G401.6 (cell line): Measurements from ENCODE around the gene FUT1.
"Not testable (repeated sequence)": the region's sequence is repeated elsewhere in the genome, so short reads cannot be mapped to it uniquely, and the experiment has no call there.

Experiments
- FAIRE-seq: peaks from 2 replicates; lab custom pipeline; 2012; peaks lifted over from hg19 to GRCh38; lab: Jason Lieb, UNC

Gene FUT1

DNA sequence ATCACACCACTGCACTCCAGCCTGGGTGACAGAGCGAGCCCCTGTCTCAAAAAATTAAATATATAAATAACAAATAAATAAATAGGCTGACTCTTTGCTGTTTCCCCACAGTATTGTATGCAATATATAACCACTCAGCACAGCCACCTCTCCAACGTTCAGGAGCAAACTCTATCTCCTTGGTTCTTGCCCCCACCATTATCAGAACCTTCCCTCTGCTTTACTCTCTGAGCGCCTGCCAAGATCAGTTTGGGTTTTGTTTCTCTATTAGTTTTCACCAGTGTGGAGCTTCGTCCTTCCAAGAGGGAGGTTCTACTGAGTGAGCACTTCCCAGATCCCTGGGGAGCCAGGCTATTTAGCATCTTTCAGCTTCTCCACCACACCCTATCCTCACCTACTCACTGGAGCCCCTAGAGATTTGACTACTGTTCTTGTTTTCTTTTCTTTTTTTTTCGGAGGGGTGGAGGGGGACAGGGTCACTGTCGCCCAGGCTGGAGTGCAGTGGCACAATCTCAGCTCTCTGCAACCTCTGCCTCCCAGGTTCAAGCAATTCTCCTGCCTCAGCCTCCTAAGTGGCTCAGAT, 15.8 kb upstream of the FUT1 start:
- FAIRE-seq = not testable (repeated sequence)

DNA sequence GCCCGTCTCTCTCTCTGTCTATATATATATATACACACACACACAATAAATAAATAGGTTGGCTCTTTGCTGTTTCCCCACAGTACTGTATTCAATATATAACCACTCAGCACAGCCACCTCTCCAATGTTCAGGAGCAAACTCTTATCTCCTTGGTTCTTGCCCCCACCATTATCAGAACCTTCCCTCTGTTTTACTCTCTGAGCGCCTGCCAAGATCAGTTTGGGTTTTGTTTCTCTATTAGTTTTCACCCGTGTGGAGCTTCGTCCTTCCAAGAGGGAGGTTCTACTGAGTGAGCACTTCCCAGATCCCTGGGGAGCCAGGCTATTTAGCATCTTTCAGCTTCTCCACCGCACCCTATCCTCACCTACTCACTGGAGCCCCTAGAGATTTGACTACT, 13.4 kb upstream of the FUT1 start:
- FAIRE-seq = not testable (repeated sequence)

DNA sequence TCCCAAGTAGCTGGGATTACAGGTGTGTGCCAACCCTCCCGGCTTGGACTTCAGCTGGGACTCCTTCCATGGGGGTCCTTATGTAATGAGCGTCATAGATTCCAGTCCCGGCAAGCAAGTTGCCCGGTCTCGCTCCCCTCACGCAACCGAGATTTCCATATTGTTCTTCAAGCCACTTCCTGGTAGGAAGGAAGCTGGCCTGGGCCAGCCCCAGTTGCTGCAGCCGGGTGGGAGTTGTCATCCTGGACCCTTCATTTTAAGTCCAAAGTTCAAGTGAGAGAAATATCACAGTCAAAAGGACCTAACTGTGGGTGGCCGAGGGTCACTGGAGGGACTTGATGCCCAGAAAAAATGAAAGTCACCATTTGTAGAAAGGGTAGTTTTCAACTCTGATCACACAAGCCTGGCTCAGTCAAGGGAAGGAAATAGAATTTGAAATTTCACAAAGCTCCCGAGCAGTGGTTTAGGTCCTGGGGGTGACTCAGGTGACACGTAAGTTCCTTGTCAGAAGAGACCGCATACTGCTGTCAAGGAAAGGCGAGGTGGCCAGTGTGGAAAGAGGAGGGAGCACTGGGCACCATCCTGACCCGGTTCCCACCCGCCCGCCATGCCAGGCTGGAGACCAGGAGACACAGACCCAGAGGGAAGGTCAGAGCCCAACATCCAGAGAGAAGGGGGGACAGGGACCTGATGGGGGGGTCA, 8.2 kb upstream of the FUT1 start:
- FAIRE-seq = no peak

DNA sequence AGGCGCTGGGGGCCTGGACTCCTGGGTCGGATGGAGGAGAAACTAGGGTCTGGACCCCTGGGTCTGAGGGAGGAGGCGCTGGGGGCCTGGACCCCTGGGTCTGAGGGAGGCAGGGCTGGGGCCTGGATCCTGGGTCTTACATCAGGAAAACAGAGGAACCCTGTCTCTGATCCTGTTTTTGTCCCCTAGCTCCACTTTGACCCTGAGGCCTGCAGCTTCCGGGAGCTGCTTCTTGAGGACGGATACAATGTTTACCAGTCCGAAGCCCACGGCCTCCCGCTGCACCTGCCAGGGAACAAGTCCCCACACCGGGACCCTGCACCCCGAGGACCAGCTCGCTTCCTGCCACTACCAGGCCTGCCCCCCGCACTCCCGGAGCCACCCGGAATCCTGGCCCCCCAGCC, 5.3 kb upstream of the FUT1 start:
- FAIRE-seq = no peak

DNA sequence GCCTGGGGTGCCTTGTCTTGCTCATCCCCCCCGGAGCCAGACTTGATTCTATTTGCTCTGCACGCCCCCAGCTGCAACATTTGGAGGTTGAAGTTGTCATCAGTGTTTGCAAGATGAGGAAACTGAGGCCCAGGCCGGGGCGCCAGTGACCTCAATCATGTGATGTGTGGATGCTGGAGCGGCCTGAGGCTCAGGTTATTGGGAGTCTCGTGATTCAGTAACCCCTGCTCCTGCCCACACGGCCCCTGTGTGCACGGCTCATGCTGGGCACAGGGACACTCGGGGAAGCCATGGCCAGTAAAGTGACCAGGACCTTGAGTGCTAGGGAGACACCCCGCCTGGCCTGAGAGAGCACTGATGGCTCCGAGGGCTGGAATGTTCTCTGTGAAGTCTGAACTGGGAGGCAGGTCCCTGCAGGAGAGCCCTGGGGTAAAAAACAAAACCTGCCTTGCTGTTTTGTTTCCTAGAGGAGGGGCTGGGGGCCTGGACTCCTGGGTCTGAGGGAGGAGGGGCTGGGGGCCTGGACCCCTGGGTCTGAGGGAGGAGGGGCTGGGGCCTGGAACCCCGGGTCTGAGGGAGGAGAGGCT, 4.7 kb upstream of the FUT1 start:
- FAIRE-seq = no peak

DNA sequence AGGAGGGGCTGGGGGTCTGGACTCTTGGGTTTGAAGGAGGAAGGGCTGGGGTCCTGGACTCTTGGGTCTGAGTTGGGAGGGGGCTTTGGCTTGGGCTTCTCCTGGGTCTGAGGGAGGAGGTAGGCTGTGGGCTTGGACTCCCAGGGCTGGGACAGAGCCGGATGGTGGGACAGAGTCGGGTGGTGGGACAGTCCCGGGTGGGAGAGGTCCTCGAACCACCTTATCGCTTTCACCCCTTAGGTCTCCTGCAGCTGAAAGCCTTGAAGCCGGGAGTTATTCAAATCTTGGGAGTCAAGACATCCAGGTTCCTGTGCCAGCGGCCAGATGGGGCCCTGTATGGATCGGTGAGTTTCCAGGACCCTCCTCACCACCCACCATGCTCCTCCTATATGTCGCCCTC, 4.2 kb upstream of the FUT1 start:
- FAIRE-seq = no peak

DNA sequence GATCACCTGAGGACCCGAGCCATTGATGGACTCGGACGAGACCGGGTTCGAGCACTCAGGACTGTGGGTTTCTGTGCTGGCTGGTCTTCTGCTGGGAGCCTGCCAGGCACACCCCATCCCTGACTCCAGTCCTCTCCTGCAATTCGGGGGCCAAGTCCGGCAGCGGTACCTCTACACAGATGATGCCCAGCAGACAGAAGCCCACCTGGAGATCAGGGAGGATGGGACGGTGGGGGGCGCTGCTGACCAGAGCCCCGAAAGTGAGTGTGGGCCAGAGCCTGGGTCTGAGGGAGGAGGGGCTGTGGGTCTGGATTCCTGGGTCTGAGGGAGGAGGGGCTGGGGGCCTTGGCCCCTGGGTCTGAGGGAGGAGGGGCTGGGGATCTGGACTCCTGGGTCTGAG, 3.8 kb upstream of the FUT1 start:
- no peak for FAIRE-seq

DNA sequence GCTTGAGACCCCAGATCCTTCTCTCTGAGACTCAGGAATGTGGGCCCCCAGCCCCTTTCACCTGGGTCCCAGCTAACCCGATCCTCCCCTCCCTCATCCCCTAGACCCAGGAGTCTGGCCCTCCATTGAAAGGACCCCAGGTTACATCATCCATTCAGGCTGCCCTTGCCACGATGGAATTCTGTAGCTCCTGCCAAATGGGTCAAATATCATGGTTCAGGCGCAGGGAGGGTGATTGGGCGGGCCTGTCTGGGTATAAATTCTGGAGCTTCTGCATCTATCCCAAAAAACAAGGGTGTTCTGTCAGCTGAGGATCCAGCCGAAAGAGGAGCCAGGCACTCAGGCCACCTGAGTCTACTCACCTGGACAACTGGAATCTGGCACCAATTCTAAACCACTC, 3.3 kb upstream of the FUT1 start:
- FAIRE-seq = no peak

DNA sequence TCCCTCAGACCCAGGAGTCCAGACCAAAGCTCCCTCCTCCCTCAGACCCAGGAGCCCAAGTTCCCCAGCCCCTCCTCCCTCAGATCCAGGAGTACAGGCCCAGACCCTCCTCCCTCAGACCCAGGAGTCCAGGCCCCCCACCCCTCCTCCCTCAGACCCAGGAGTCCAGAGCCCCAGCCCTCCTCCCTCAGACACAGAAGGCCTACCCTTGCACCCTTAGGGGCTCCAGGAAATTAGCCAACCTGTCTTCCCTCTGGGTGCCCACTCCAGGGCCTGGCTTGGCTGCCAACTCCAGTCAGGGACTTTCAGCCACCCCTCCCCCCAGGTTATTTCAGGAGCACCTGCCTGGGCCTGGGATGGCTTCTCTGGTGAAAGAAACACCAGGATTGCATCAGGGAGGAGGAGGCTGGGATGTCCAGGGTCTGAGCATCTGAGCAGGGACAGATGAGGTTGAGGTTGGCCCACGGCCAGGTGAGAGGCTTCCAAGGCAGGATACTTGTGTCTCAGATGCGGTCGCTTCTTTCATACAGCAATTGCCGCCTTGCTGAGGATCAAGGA, 2.7 kb upstream of the FUT1 start, which contains the start of gene FGF21:
Gene FGF21, plus strand, starts transcription at position 441 of the 558 bp plus-strand sequence. CDS start 713 bp downstream, outside the sequence.
- FAIRE-seq = no peak

DNA sequence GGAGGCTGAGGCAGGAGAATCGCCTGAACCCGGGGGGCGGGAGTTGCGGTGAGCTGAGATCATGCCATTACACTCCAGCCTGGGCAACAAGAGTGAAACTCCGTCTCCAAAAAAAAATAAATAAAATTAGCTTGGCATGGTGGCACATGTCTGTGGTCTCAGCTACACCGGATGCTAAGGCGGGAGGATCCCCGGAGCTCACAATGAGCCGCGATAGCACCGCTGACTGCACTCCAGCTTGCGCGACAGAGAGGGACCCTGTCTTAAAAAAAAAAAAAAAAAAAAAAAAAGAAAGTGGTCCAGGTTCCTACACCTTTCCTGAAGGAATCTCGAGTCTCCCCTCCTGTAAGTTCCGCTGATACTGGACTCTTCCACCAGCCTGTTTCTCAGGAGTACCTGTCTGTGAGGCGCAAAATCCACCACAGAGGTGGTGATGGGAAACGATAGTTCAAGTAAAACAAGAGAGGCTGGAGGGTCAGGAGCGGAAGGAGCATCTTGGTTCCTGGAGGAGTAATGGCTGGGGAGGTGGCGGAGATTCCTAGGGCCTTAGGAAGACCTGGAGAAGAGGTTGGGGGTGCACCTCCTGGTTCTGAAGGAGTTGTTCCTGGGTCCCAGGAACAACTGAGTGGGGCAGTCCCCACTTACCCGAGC, 471 bp downstream of the FUT1 start:
- FAIRE-seq = no peak

DNA sequence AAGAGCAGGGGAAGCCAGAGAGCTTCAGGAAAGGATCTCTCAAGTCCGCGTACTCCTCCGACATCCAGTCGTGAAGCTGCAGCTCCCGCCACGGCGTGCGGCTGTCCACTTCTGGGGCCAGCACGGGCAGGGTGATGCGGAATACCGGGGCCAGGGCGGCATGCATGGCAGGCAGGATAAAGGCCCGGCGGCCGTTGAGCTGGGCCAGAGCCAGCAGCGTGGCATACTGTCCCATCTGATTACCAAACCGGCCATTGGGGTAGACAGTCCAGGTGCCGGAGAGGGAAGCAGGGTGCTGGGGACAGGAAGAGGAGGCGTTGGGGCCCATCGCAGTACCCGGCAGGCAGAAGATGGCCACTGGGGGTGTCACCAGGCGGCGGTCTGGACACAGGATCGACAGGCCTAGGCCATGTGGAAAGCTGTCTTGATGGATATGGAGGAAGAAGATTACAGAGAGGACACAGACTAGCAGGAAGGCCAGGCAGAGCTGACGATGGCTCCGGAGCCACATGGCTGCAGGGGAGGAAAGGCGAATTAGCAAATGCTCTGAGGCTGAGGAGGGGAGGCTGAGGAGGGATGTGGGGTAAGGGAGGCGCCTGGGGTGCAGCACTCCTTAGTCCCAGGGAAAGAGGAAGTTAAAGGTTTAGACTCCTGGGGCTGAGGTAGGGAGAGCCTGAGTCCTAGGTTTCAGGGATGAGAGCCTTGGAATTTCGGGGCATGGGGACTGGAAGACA, 1.5 kb downstream of the FUT1 start:
- no peak for FAIRE-seq

DNA sequence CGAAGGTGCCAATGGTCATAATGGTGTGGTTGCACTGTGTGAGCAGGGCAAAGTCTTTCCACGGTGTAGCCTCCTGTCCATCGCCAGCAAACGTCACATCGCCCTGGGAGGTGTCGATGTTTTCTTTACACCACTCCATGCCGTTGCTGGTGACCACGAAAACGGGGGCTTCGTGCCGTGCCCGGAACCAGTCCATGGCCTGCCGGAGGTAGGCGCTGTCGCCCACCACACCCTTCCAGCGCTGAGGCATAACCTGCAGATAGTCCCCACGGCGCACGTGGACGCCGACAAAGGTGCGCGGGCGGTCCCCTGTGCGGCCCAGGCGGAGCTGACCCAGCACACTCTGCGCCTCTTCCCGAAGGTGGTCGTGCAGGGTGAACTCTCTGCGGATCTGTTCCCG, 2.1 kb downstream of the FUT1 start:
- no peak for FAIRE-seq

DNA sequence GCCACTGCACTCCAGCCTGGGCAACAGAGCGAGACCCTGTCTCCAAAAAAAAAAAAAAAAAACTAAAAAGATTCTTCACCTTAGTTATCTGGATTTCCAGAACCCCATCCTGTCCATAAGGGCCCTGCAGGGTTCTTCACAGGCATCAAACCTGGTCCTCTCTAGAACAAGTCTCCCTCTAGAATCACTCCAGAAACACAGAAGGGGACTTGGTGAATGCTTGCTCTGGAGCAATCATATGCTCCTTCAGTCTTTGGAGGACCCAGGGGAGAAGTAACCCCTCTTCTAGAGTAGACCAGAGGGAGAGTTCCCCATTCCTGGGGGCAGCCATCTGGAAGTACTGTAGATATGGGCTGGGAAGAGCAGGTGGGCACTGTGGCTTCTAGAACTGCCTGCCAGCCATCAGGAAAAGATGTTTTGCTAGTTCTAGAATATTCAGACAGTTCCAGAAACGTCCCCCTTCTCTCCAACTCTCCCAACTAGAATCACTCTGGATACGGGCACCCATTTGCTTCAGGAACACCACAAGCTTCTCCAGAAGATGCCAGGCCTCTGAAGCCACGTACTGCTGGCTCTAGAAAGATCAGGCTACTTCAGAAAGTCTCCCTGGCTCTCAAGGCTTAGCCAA, 2.8 kb downstream of the FUT1 start:
- FAIRE-seq = no peak

DNA sequence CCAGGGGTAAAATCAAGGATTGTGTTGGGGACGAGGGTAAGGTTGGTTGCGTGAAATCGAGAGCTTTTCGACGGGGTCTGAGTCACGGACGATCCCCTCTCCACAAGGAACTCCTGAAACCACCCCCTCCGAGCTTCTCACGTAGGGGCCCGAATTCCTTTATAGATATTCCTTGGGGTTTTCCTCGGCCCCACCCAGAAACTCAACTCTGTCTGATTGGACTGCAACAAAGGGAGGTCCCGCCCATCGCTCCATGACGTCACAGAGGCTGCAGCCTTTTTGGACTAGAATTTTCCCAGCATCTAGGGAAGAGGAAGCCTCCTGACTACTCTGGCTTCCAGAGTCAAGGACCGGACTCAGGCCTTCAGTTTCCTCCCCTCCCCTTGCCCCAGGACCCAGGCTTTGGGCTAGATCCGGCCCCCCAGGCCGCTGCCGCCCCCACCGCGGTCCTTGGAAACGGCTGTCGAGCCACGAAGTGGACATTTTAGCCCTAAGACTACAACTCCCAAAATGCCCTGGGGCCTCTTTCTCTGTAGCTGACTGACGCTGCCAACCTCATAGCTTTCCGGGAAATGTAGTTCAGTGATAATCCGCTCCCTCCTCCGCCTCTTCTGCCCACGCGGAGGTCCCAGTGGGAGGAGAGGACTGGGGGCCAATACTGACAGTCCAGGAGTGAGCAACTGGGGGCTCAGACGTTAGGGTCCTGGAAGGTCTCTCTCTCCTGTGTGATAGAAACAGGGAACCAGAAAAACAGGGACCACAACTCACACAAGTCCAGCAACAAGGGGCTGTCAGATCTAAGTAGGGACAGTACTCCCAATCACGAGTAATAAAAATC, 5.5 kb downstream of the FUT1 start, which contains the start of gene IZUMO1:
Gene IZUMO1, minus strand, starts transcription at position 172 of the 838 bp plus-strand sequence. CDS start 1,050 bp downstream, outside the sequence.
- FAIRE-seq = peak; percentile 66

DNA sequence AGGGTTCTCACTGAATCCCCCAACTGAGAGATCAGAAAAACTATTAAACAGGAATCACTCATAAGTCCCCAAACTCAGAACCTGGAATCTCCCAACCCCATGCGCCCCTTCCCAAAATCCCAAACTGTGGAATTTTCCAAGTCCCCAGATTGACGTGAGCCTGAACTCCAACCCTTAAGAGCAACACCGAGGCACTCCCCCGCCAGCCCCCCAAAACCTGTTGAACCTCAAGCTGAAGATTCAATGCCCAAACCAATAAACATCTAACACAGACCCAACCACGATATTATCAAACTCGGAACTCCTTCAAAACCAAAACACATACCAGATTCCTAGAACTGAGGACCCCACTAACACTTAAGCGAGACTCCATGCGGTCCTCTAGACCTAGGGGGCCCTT, 6.3 kb downstream of the FUT1 start:
- FAIRE-seq = no peak

DNA sequence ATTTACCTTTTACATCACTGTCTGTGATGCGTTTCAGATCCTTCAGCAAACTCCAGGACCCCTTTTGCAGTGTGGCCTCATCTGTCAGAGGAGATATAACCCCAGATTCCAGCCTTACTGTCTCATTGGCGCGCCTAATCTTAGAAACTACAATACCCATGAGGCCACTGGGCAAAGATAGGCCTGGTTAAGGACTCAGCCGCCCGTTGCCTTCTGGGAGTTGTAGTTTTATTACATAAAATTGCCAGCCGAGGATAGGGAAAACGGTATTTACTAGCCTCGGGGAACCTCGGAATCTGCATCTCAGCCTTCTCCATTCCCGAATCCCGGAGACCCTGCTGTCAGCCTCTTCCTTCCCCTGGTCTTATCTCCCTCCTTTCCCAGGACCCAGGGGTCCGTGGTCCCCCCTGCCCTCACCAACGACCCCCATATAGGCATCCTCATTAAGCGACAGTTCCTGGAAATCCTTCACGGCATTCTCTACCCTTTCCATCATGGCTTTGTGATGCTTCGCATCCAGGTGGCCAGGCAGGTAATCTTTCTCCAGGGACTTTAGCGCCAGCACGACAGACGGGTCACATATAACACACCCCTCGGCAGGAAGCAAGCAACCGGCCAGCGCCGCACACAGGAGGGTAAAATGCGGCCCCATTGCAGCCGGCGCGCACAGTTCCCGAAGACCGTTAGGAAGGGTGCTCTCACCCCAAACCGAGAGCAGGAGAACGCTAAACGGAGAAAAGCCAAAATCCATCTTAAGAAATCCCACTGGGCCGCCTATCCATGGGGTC, 7.0 kb downstream of the FUT1 start:
- FAIRE-seq = peak; percentile 15

DNA sequence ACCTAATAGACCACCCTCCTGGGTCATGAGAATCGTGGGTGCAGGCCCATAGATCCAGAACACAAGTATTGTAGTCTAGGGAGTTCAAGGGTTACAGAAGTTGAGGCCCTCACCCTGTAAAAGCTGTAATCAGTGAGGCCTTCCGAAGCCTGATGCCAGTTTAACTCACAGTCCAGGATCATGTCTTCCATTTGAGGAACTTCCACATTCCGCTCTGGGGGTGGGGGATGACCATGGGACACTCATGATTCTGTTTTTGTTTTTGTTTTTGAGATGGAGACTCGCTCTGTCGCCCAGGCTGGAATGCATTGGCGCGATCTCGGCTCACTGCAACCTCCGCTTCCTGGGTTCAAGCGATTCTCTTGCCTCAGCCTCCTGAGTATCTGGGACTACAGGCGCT, 10.3 kb downstream of the FUT1 start:
- FAIRE-seq = no peak

DNA sequence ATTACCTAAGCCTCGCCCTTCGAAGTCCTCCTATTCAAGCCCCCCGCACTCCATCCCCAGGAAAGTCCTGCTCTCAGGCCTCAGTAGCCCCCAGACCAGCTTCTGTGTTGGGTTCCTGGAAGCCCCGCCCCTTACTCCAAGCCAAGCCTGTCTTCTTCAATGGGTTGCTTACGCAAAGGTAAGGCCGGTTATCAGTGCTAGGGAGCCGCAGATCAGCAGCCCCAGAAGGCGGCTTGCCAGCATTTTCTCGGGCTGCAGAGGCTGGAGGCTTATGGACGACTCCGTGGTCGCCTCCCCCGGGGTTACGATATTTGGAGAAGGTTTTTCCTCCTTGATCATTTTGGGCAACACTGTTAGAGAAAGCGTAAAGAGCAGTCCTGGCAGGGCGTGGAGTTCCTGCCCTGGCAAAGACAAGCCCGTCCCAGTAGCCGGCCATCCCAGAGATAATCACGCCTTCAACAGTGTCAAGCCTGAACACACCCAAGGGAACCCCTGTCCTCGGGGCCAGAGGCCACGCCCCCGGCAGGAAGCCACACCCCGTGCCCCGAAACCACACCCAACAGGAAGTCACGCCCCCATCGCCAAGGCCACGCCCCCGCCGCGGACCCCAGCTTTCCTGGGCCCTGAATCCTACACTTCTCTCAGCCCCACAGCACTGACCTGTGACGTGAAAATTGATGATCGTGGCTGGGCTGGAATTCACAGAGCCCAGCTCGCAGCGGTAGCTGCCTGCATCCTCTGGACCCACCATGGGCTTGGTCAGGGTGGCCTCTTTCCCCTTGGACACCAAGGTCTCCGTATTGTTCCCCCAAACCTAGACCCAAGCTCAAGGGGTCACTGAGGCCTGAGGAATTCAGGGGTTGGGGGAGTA, 11.1 kb downstream of the FUT1 start:
- no peak for FAIRE-seq
